Stimulated activated CD4-positive, alpha-beta T cell treated with anti-CD3 and anti-CD28 coated beads, Interleukin-15, amount 100 ng/mL, for 48 hours (primary cell): ENCODE data around the gene EXTL2.
"Not testable (repeated sequence)": the region's sequence is repeated elsewhere in the genome, so short reads cannot be mapped to it uniquely, and the experiment has no call there.

Source experiments
- DNase-seq, 2 donors: peaks; one replicate each; pipeline ENCODE4 v3.0.0-alpha.2; 2020; ENCODE audit warnings: low read depth in 2 of 2

The EXTL2 gene

GRCh38 chr1:100860397-100860991 lies 34.1 kb downstream of the EXTL2 start:
- no peak for DNase-seq

GRCh38 chr1:100855116-100855515 lies 39.5 kb downstream of the EXTL2 start:
- not testable (repeated sequence) for DNase-seq

DNA sequence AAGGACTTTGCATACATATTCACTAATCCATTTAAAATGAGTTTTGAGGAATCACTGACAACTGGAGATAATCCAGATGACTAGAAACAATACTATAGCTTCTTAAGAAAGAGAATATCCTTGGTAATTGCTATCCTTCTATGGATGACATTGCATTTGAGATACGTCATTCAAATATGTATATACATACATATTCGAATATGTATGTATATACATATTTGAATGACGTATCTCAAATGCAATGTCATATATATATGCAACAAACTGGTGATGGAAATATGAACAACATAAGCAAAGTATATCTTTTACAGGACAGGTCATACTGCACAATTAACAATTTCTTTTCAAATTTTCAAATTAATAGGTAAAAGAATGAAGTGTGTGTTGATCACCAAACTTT lies 41.7 kb downstream of the EXTL2 start:
- DNase-seq: no peak

- DNase-seq: no peak
These were observed 42.9 kb downstream of the EXTL2 start for GRCh38 chr1:100851726-100852125.

- no peak for DNase-seq
These were observed 47.1 kb downstream of the EXTL2 start for GRCh38 chr1:100847361-100848082.

DNA sequence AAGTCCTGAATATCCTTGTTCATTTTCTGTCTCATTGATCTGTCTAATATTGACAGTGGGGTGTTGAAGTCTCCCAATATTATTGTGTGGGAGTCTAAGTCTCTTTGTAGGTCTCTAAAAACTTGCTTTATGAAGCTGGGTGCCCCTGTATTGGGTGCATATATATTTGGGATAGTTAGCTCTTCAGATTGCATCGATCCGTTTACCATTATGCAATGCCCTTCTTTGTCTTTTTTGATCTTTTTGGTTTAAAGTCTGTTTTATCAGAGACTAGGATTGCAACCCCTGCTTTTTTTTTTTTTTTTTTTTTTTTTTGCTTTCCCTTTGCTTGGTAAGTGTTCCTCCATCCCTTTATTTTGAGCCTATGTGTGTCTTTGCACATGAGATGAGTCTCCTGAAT lies 51.5 kb downstream of the EXTL2 start:
- not testable (repeated sequence) for DNase-seq

- DNase-seq: no peak
These were observed 58.5 kb downstream of the EXTL2 start for GRCh38 chr1:100835866-100836842.

GRCh38 chr1:100834777-100835660 lies 59.6 kb downstream of the EXTL2 start:
- DNase-seq: no peak

- no peak for DNase-seq
These were observed 61.8 kb downstream of the EXTL2 start for GRCh38 chr1:100832694-100833428.

GRCh38 chr1:100825666-100826065 lies 69.0 kb downstream of the EXTL2 start:
- not testable (repeated sequence) for DNase-seq
